Fibroblast of the aortic adventitia (primary cell): ENCODE results near the gene PATL2. TPM values are rescaled to one million over a fixed set of nuclear protein-coding genes. Genes with fewer than 3 reads are reported as not detected.
"Not testable (repeated sequence)": the region's sequence is repeated elsewhere in the genome, so short reads cannot be mapped to it uniquely, and the experiment has no call there.

Experiments used
- DNase-seq: peaks from one replicate; pipeline ENCODE4 v3.0.0-alpha.2; 2010; ENCODE audit warnings: low read depth
- H3K4me3 ChIP-seq: 2 replicates; pipeline ENCODE4 v1.5.1; 2011; ENCODE audit warnings: low read depth, mild to moderate bottlenecking, control low read depth, low read length, moderate library complexity
- total RNA-seq: library from RNA; depleted of rRNA; stranded (reverse); fragments of >200 nt; gene quantifications from 2 replicates; pipeline ENCODE4 v1.2.3, GENCODE V29; 2012; ENCODE audit warnings: low replicate concordance
- TF ChIP-seq, protein P1 (sequence below): IDR thresholded peaks from 2 replicates; pipeline ENCODE4 v1.5.1; 2011; ENCODE audit warnings: mild to moderate bottlenecking, low read length, control low read depth, inconsistent platforms; ENCODE audit not compliant: insufficient read depth

Gene PATL2
- total RNA-seq, 1 donor: 0.72 TPM

DNA sequence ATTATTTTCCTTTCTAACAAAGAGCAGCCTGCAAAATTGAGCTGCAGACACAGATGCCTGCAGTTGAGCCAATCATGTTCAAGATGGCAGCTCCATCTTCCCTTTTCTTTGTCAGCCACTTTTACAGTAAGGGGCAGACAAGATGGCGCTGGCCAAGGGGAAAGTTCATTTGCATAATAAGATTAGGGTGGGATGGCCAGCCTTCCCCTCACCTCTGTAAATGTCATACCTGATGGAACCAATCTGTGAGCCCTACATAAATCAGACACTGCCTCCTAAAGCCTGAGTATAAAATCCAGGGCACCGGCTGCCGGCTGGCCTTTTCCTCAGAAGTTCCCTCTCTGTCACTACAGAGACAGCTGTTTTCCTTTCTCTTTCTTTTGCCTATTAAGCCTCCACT is 15.8 kb downstream of the PATL2 start:
- no peak for DNase-seq
- H3K4me3 ChIP-seq: no peak overlapping the region
- TF ChIP-seq, protein P1, sequence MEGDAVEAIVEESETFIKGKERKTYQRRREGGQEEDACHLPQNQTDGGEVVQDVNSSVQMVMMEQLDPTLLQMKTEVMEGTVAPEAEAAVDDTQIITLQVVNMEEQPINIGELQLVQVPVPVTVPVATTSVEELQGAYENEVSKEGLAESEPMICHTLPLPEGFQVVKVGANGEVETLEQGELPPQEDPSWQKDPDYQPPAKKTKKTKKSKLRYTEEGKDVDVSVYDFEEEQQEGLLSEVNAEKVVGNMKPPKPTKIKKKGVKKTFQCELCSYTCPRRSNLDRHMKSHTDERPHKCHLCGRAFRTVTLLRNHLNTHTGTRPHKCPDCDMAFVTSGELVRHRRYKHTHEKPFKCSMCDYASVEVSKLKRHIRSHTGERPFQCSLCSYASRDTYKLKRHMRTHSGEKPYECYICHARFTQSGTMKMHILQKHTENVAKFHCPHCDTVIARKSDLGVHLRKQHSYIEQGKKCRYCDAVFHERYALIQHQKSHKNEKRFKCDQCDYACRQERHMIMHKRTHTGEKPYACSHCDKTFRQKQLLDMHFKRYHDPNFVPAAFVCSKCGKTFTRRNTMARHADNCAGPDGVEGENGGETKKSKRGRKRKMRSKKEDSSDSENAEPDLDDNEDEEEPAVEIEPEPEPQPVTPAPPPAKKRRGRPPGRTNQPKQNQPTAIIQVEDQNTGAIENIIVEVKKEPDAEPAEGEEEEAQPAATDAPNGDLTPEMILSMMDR: no peak

DNA sequence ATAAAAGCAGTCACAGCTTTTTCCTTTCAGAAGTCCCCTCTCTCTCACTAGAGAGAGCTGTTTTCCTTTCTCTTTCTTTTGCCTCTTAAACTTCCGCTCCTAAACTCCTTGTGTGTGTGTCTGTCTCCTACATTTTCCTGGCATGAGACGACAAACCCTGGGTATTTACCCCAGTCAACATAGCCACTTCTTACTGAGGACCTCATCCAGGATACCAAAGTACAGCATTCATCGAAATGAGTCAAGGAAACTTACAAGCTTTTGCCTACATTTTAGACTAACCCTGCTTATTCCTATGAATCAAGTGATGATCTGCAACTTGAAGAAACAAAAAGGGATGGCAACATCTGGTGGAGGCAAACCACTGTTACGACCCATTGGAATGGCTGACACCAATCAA is 16.7 kb downstream of the PATL2 start:
- DNase-seq: no peak
- H3K4me3 ChIP-seq: no peak overlapping the region
- TF ChIP-seq, protein P1: no peak

DNA sequence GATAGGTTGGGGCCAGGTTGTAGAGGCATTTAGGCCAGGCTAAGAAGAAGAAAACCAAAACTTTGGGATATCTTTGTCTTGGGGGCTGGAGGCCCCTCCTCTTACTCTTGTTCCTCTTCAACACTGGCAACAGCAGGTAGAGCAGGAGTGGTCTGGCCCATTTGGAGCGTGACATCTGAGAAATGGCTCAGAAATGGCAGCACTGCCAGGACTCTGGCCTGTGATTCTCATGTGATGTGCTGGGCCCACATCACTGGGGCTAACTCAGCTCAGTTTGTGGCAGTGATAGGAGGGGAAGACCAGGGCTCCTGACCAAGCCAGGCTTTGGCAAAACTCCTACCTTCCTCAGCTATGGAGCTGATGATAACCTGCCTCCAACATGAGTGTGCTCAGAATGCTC is 18.5 kb downstream of the PATL2 start:
- TF ChIP-seq, protein P1: no peak
- DNase-seq: no peak
- no peak overlapping the region for H3K4me3 ChIP-seq

DNA sequence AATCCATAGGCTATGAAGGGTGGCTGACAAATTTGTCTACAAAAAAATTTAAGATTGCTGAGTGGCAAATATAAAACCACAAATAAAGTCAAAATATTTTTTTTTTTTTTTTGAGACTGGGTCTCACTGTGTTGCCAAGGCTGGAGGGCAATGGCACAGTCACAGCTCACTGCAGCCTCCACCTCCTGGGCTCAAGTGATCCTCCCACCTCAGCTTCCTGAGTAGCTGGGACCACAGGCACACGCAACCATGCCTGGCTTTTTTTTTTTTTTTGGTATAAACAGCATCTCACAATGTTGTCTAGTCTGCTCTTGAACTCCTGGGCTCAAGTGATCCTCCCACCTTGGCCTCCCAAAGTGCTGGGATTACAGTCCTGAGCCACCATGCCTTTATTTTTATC is 20.9 kb downstream of the PATL2 start:
- DNase-seq, H3K4me3 ChIP-seq: not testable (repeated sequence)

DNA sequence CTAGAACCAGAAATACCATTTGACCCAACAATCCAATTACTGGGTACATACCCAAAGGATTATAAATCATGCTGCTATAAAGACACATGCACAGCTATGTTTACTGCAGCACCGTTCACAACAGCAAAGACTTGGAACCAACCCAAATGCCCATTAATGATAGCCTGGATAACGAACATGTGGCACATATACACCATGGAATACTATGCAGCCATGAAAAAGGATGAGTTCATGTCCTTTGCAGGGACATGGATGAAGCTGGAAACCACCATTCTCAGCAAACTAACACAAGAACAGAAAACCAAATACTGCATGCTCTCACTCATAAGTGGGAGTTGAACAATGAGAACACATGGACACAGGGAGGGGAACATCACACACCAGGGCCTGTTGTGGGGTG is 21.8 kb downstream of the PATL2 start:
- DNase-seq, H3K4me3 ChIP-seq: not testable (repeated sequence)

DNA sequence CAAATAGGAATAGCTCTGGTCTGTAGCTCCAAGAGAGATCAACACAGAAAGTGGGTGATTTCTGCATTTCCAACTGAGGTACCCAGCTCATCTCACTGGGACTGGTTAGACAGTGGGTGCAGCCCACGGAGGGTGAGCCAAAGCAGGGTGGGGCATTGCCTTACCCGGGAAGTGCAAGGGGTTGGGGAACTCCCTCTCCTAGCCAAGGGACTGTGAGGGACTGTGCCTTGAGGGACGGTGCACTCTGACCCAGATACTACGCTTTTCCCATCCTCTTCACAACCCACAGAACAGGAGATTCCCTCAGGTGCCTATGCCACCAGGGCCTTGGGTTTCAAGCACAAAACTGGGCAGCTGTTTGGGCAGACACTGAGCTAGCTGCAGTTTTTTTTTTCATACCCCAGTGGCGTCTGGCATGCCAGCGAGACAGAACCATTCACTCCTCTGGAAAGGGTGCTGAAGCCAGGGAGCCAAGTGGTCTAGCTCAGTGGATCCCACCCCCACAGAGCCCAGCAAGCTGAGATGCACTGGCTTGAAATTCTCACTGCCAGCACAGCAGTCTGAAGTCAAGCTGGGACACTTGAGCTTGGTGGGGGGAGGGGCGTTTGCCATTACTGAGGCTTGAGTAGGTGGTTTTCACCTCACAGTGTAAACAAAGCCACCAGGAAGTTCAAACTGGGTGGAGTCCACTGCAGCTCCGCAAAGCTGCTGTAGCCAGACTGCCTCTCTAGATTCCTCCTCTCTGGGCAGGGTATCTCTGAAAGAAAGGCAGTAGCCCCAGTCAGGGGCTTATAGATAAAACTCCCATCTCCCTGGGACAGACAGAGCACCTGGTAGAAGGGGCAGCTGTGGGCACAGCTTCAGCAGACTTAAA is 28.1 kb downstream of the PATL2 start:
- DNase-seq, H3K4me3 ChIP-seq: not testable (repeated sequence)

GRCh38 chr15:44682211-44682610 is 28.9 kb downstream of the PATL2 start:
- no peak overlapping the region for H3K4me3 ChIP-seq
- no peak for DNase-seq
- TF ChIP-seq, protein P1: no peak

DNA sequence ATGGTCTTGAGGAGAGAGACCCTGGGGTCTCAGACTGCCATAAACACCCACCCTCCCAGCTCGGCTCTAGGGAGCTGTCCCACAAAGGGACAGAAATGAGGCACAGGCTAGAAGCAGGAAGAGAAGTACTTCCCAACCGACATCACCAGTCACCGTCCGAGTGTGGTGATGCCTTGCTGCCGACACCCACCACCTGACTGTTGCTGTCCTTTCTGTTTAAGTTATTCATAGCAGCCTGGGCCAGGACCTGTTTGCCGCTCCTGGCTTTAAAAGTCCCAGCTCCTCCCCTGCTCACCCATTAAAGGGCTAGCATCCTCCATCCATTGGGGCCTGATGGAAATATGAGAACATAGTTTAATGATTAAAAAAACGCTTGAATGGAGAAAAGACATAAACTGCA is 34.4 kb downstream of the PATL2 start:
- TF ChIP-seq, protein P1: no peak
- DNase-seq: no peak

More for the DNA sequence above, 34.4 kb downstream of the PATL2 start:
- H3K4me3 ChIP-seq: no peak overlapping the region
